ENCODE data around the gene MSH6. TPM values are rescaled to one million over a fixed set of nuclear protein-coding genes. Genes with fewer than 3 reads are reported as not detected.

MSH6 gene
- total RNA-seq, 1 experiment from 2014 or later, result 98.0 TPM

DNA sequence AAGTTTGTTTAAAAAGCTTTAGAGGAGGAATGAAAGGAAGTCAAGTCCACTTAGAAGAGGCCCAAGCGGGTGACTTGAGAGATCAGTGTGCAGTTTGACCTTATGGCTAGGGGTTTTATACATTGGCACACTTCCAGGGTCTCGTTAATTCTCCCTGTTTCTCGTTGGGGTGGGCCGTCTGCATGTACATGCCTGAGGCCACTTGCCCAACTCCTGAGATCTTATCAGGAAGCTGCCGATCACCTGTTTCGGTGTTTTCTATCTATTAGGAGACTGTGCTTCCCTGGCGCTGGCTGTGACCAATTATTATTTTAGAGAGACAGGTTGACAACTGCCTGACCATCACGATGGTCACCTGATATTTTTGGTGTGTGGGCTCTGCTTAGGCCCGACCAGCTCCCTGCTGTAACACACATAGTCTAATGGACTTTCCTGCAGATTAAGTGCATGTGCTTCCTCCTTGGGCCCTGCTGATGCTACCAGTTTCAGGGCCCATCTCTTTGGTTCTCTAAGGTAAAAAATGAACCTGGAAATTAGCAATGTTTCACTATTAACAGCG, 31.0 kb upstream of the MSH6 start:
- ATAC-seq, result no peak
- BruUV-seq (replicated peaks), result no TSS peak
- Histone ChIP-seq H3K27ac (ENCODE audit: low read length) (no peak overlapping the region), H3K4me3 (ENCODE audit: low read depth in 2 of 2, low read length in 2 of 2) (no peak overlapping the region), H3K27me3 (ENCODE audit: control insufficient read depth, insufficient read depth, low read length) (peaks cover 2% of the 10 kb centered on the region; the same call in 1 of the 2 replicates), H3K4me1 (ENCODE audit: control insufficient read depth, insufficient read depth, low read length) (0 out of 2 replicates have a peak, but pooled peaks cover 6% of the 10 kb centered on the region), H3K9me3 (ENCODE audit: control insufficient read depth, insufficient read depth, low read depth, low read length) (no peaks in the 10 kb centered on the region), H3K36me3 (ENCODE audit: control insufficient read depth, insufficient read depth, low read length) (no peaks in the 10 kb centered on the region)
- CTCF ChIA-PET, result interaction anchor here (0.7 kb wide), 1 partner anchor 14 kb away, joined by 3 read pairs; no protein-coding TSS in a partner anchor
- intact Hi-C loops (cut with micrococcal nuclease; ENCODE audit: unreplicated experiment) (no loop called here), in situ Hi-C loops (cut with HindIII; ENCODE audit: low pct_unique_long_range_greater_than_20kb, low sequenced_read_pairs) (no loop called here)
- DNase-seq (ENCODE audit: low read depth, low spot score), result no peak
- POLR2A ChIA-PET, result no interaction called here
- TF ChIP-seq, protein P1, sequence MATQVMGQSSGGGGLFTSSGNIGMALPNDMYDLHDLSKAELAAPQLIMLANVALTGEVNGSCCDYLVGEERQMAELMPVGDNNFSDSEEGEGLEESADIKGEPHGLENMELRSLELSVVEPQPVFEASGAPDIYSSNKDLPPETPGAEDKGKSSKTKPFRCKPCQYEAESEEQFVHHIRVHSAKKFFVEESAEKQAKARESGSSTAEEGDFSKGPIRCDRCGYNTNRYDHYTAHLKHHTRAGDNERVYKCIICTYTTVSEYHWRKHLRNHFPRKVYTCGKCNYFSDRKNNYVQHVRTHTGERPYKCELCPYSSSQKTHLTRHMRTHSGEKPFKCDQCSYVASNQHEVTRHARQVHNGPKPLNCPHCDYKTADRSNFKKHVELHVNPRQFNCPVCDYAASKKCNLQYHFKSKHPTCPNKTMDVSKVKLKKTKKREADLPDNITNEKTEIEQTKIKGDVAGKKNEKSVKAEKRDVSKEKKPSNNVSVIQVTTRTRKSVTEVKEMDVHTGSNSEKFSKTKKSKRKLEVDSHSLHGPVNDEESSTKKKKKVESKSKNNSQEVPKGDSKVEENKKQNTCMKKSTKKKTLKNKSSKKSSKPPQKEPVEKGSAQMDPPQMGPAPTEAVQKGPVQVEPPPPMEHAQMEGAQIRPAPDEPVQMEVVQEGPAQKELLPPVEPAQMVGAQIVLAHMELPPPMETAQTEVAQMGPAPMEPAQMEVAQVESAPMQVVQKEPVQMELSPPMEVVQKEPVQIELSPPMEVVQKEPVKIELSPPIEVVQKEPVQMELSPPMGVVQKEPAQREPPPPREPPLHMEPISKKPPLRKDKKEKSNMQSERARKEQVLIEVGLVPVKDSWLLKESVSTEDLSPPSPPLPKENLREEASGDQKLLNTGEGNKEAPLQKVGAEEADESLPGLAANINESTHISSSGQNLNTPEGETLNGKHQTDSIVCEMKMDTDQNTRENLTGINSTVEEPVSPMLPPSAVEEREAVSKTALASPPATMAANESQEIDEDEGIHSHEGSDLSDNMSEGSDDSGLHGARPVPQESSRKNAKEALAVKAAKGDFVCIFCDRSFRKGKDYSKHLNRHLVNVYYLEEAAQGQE (IDR thresholded peaks at IDR 0.05; ENCODE audit: insufficient read depth in 1 of 2, low read depth in 2 of 2, low read length in 1 of 2), result no peak
- TF ChIP-seq POLR2AphosphoS5 (IDR thresholded peaks at IDR 0.05; ENCODE audit: low read depth, low read length) (no peak), TCF7L2 (IDR thresholded peaks at IDR 0.05; ENCODE audit: low read depth, low read length) (no peak), SIN3A (IDR thresholded peaks at IDR 0.05; ENCODE audit: borderline replicate concordance, insufficient read depth, low read depth, low read length) (no peak)
- TF ChIP-seq, protein P2, sequence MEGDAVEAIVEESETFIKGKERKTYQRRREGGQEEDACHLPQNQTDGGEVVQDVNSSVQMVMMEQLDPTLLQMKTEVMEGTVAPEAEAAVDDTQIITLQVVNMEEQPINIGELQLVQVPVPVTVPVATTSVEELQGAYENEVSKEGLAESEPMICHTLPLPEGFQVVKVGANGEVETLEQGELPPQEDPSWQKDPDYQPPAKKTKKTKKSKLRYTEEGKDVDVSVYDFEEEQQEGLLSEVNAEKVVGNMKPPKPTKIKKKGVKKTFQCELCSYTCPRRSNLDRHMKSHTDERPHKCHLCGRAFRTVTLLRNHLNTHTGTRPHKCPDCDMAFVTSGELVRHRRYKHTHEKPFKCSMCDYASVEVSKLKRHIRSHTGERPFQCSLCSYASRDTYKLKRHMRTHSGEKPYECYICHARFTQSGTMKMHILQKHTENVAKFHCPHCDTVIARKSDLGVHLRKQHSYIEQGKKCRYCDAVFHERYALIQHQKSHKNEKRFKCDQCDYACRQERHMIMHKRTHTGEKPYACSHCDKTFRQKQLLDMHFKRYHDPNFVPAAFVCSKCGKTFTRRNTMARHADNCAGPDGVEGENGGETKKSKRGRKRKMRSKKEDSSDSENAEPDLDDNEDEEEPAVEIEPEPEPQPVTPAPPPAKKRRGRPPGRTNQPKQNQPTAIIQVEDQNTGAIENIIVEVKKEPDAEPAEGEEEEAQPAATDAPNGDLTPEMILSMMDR (IDR thresholded peaks at IDR 0.05), result no peak

DNA sequence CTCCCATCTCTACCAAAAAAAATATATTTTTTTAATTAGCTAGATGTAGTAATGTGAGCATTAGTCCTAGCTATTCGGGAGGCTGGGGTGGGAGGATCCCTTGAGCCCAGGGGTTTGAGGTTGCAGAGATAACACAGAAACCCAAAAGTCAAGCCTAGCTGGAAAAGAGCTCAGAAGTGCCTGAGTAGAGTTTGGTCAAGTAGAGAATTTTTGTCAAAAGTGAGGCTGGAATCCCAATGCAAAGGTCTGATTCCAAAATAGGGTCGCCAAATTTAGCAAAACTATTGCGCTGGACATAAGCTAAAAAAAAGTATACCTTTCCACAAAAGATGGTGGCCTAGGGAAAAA, 15.5 kb upstream of the MSH6 start:
- no TSS peak for BruUV-seq (replicated peaks)
- ChIA-PET POLR2A (interaction anchor here (0.5 to 0.6 kb wide), 2 partner anchors 328 to 331 kb away, joined by 3 to 7 read pairs; no protein-coding TSS in a partner anchor), CTCF (interaction anchor here (0.6 to 2.1 kb wide), 10 partner anchors 9 to 432 kb away, joined by 3 to 10 read pairs (median 4); no protein-coding TSS in a partner anchor)
- H3K4me3 ChIP-seq (ENCODE audit: low read depth in 2 of 2, low read length in 2 of 2), result no peak overlapping the region
- H3K4me1 ChIP-seq (ENCODE audit: control insufficient read depth, insufficient read depth, low read length), result no peaks in the 10 kb centered on the region
- ATAC-seq, result no peak
- TF ChIP-seq TCF7L2 (IDR thresholded peaks at IDR 0.05; ENCODE audit: low read depth, low read length) (no peak), POLR2AphosphoS5 (IDR thresholded peaks at IDR 0.05; ENCODE audit: low read depth, low read length) (no peak), SIN3A (IDR thresholded peaks at IDR 0.05; ENCODE audit: borderline replicate concordance, insufficient read depth, low read depth, low read length) (no peak)
- TF ChIP-seq, protein P2 (IDR thresholded peaks at IDR 0.05), result no peak
- TF ChIP-seq, protein P1 (IDR thresholded peaks at IDR 0.05; ENCODE audit: insufficient read depth in 1 of 2, low read depth in 2 of 2, low read length in 1 of 2), result no peak
- in situ Hi-C loops (cut with HindIII; ENCODE audit: low pct_unique_long_range_greater_than_20kb, low sequenced_read_pairs) (no loop called here), intact Hi-C loops (cut with micrococcal nuclease; ENCODE audit: unreplicated experiment) (loop anchor here (5.0 to 10.0 kb wide), 3 partner anchors 253 to 430 kb away; no protein-coding TSS in a partner anchor)
- no peak overlapping the region for H3K27ac ChIP-seq (ENCODE audit: low read length)
- H3K27me3 ChIP-seq (ENCODE audit: control insufficient read depth, insufficient read depth, low read length), result no peaks in the 10 kb centered on the region
- no peaks in the 10 kb centered on the region for H3K36me3 ChIP-seq (ENCODE audit: control insufficient read depth, insufficient read depth, low read length)
- H3K9me3 ChIP-seq (ENCODE audit: control insufficient read depth, insufficient read depth, low read depth, low read length), result no peaks in the 10 kb centered on the region
- DNase-seq (ENCODE audit: low read depth, low spot score), result no peak
